DOHH2 (cell line): Measurements from ENCODE around the gene VSIG10L.

Source experiments
- CTCF ChIP-seq: fragments of 200-600 bp; sonication (generic); IDR thresholded peaks from one replicate; pipeline ENCODE4 v1.5.1; 2014; ENCODE audit warnings: antibody characterized with exemption, mild to moderate bottlenecking, low read depth, low read length; ENCODE audit not compliant: poor library complexity, severe bottlenecking
- EZH2phosphoT487 ChIP-seq: fragments of 200-600 bp; sonication (generic); IDR thresholded peaks from 2 replicates; pipeline ENCODE4 v1.6.1; 2017; ENCODE audit warnings: borderline replicate concordance, mild to moderate bottlenecking, antibody characterized with exemption, low read length, moderate library complexity, mixed read lengths

GRCh38 chr19:51371186-51371690, 29.3 kb upstream of the VSIG10L start:
- TF ChIP-seq CTCF (no peak), EZH2phosphoT487 (no peak)
